Kidney (tissue), 14 donors: ENCODE data around the gene CUL1. TPM values are rescaled to one million over a fixed set of nuclear protein-coding genes. Genes with fewer than 3 reads are reported as not detected.

Experiments
- DNase-seq, 5 donors: peaks; one replicate each; pipeline ENCODE4 v3.0.0-alpha.2; 2013 to 2020
- FAIRE-seq: peaks from 2 replicates; lab custom pipeline; 2012; peaks lifted over from hg19 to GRCh38; lab: Jason Lieb, UNC
- H3K27ac ChIP-seq, 2 donors: one replicate each; pipeline ENCODE4 v1.7.0; 2013; ENCODE audit warnings: low read depth in 2 of 2, low read length in 2 of 2, inconsistent platforms in 1 of 2
- H3K27me3 ChIP-seq: one replicate; pipeline ENCODE4 v1.7.1; 2013; ENCODE audit warnings: low read length, inconsistent platforms; ENCODE audit not compliant: control insufficient read depth, insufficient read depth
- H3K36me3 ChIP-seq, 3 donors: one replicate each; pipeline versions ENCODE4 v1.7.0 to v1.7.1; 2013; ENCODE audit warnings: low read length in 3 of 3, control low read depth in 1 of 3, inconsistent platforms in 1 of 3; ENCODE audit not compliant: insufficient read depth in 3 of 3, control insufficient read depth in 2 of 3
- H3K4me1 ChIP-seq, 3 donors: one replicate each; pipeline versions ENCODE4 v1.7.0 to v1.7.1; 2013; ENCODE audit warnings: low read length in 3 of 3, inconsistent platforms in 1 of 3, low read depth in 1 of 3; ENCODE audit not compliant: control insufficient read depth in 2 of 3, insufficient read depth in 2 of 3
- H3K4me3 ChIP-seq, 3 donors: one replicate each; pipeline versions ENCODE4 v1.7.0 to v1.8.1; 2013; ENCODE audit warnings: low read length in 3 of 3, control low read depth in 1 of 3, inconsistent platforms in 1 of 3
- H3K9ac ChIP-seq, 3 donors: one replicate each; pipeline versions ENCODE4 v1.7.0 to v1.7.1; 2013; ENCODE audit warnings: low read length in 3 of 3, control low read depth in 1 of 3, inconsistent platforms in 1 of 3
- H3K9me3 ChIP-seq, 3 donors: one replicate each; pipeline versions ENCODE4 v1.7.0 to v1.7.1; 2013; ENCODE audit warnings: low read length in 3 of 3, control low read depth in 1 of 3, inconsistent platforms in 1 of 3; ENCODE audit not compliant: control insufficient read depth in 2 of 3, insufficient read depth in 1 of 3
- CTCF ChIP-seq: IDR thresholded peaks from 3 replicates; pipeline ENCODE4 v1.5.1; 2012; ENCODE audit warnings: mild to moderate bottlenecking, moderate library complexity, borderline replicate concordance; ENCODE audit not compliant: insufficient read depth; ENCODE audit errors: extremely low read depth
- intact Hi-C: fragments of 100-400 bp; cut with DNase I; formaldehyde crosslinking; loops from one replicate; pipeline ENCODE4 v1.11.1; 2022
- polyA plus RNA-seq: library from polyadenylated mRNA; stranded (reverse); fragments of 350-450 nt; fragmentation: Illumina TruSeq; extraction: RNeasy Lipid Tissue Mini Kit (QIAGEN cat#74804); gene quantifications from one replicate; pipeline ENCODE4 v1.2.3, GENCODE V29; 2014; ENCODE audit warnings: low read depth, low replicate concordance; ENCODE audit not compliant: insufficient read depth
- total RNA-seq: library from RNA; stranded (reverse); fragmentation: NEBNext Ultra II Directional; extraction: Animal tissue kit (Norgen Biotek cat#: 25700); gene quantifications from one replicate; pipeline ENCODE4 v1.2.1, GENCODE V29; 2021
- donor health status: control.
- donor health status: control.
- donor health status: control.
- donor health status: control.
- donor health status: control.
- donor health status: DM: yes; HTN: yes; CAD: no.
- donor health status: Normal renal cell carcinoma (clear cell type).

CUL1 gene
- total and polyA plus RNA-seq, 2 donors from 2014 or later = 23.4 to 37.6 TPM

GRCh38 chr7:148693651-148694050 is 5.1 kb upstream of the CUL1 start:
- Histone ChIP-seq H3K27ac (no peak overlapping the region), H3K9me3 (no peaks in the 10 kb centered on the region), H3K4me3 (no peak overlapping the region), H3K9ac (no peak overlapping the region), H3K27me3 (no peaks in the 10 kb centered on the region), H3K36me3 (no peaks in the 10 kb centered on the region), H3K4me1 (no peaks in the 10 kb centered on the region)
- intact Hi-C loops = no loop called here
- FAIRE-seq = no peak
- DNase-seq = no peak
- TF ChIP-seq CTCF = no peak

- no peaks in the 10 kb centered on the region for H3K36me3 ChIP-seq
- TF ChIP-seq CTCF = no peak
- DNase-seq (no peak), FAIRE-seq (no peak)
- H3K27ac ChIP-seq = no peak overlapping the region
- no peaks in the 10 kb centered on the region for H3K9me3 ChIP-seq
- no peaks in the 10 kb centered on the region for H3K4me1 ChIP-seq
- H3K4me3 ChIP-seq = no peak overlapping the region
- no peak overlapping the region for H3K9ac ChIP-seq
- no peaks in the 10 kb centered on the region for H3K27me3 ChIP-seq
- intact Hi-C loops = no loop called here
These were observed 4.1 kb upstream of the CUL1 start for GRCh38 chr7:148694631-148695030.

- DNase-seq (no peak), FAIRE-seq (no peak)
- TF ChIP-seq CTCF = no peak
- intact Hi-C loops = no loop called here
- H3K27me3 ChIP-seq = no peaks in the 10 kb centered on the region
- H3K9ac ChIP-seq = no peak overlapping the region
- peaks cover 0 to 3% (median 3%) of the 10 kb centered on the region in 3 donors for H3K4me1 ChIP-seq
- no peaks in the 10 kb centered on the region for H3K9me3 ChIP-seq
- H3K27ac ChIP-seq = no peak overlapping the region
- H3K36me3 ChIP-seq = no peaks in the 10 kb centered on the region
- H3K4me3 ChIP-seq = no peak overlapping the region
These were observed 2.8 kb upstream of the CUL1 start for GRCh38 chr7:148695953-148696352.

GRCh38 chr7:148696787-148697186 is 1.9 kb upstream of the CUL1 start:
- no peaks in the 10 kb centered on the region for H3K36me3 ChIP-seq
- H3K4me3 ChIP-seq = no peak overlapping the region
- FAIRE-seq (no peak), DNase-seq (no peak)
- intact Hi-C loops = no loop called here
- H3K27me3 ChIP-seq = no peaks in the 10 kb centered on the region
- no peak overlapping the region for H3K27ac ChIP-seq
- no peak for TF ChIP-seq CTCF
- no peak overlapping the region for H3K9ac ChIP-seq
- H3K9me3 ChIP-seq = no peaks in the 10 kb centered on the region
- H3K4me1 ChIP-seq = peaks cover 4 to 10% (median 5%) of the 10 kb centered on the region in 3 donors
